Activated T-helper 1 cell treated with anti-CD3 and anti-CD28 coated beads, Interleukin-12 subunit alpha, Interleukin-12 subunit beta, Interleukin-2, Interleukin-4 antibody, amounts not matched to agents 30 ng/mL and 10 ng/mL and 1 ng/mL, durations not matched to agents 14 hours and 24 hours and 36 hours (primary cell): Measurements from ENCODE around the gene GDF9. TPM values are rescaled to one million over a fixed set of nuclear protein-coding genes. Genes with fewer than 3 reads are reported as not detected.

Source experiments
- DNase-seq: peaks from one replicate; pipeline ENCODE4 v3.0.0; 2021; ENCODE audit warnings: low spot score
- H3K27ac Mint-ChIP-seq: one replicate; pipeline ENCODE4 v1.8.0; 2021; ENCODE audit warnings: mild to moderate bottlenecking, mixed read lengths
- H3K27me3 Mint-ChIP-seq: one replicate; pipeline ENCODE4 v1.8.0; 2022; ENCODE audit warnings: mild to moderate bottlenecking, moderate library complexity, mixed read lengths; ENCODE audit not compliant: insufficient read depth
- H3K36me3 Mint-ChIP-seq: one replicate; pipeline ENCODE4 v1.8.0; 2021; ENCODE audit warnings: low read depth, mixed read lengths
- H3K4me1 Mint-ChIP-seq: one replicate; pipeline ENCODE4 v1.8.0; 2021; ENCODE audit warnings: low read depth, mixed read lengths
- H3K4me3 Mint-ChIP-seq: one replicate; pipeline ENCODE4 v1.8.0; 2021; ENCODE audit warnings: mild to moderate bottlenecking, moderate library complexity, mixed read lengths
- H3K9me3 Mint-ChIP-seq: one replicate; pipeline ENCODE4 v1.8.0; 2021; ENCODE audit warnings: mixed read lengths
- intact Hi-C: fragments of 100-400 bp; cut with micrococcal nuclease; formaldehyde crosslinking; loops from one replicate; pipeline ENCODE4 v1.15.1; 2024
- total RNA-seq: library from RNA; stranded (reverse); gene quantifications from 2 replicates; pipeline ENCODE4 v1.2.3, GENCODE V29; 2022

Gene GDF9
- total RNA-seq, 1 donor from 2014 or later = 0.57 TPM

DNA sequence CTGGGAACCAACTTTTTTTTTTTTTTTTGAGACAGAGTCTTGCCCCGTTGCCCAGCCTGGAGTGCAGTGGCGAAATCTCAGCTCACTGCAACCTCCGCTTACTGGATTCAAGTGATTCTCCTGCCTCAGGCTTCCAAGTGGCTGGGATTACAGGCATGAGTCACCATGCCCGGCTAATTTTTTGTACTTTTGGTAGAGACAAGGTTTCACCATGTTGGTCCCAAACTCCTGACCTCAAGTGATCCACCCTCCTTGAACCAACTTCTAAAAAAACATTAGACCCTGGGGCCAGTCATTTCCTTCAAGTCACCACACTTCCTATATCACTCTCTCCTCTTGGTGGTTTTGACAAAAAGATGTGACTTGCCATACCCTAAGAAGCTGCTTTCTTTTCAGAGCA, 25.0 kb downstream of the GDF9 start:
- H3K4me1 Mint-ChIP-seq = no peaks in the 10 kb centered on the region
- H3K4me3 Mint-ChIP-seq = no peak overlapping the region
- no peaks in the 10 kb centered on the region for H3K9me3 Mint-ChIP-seq
- peaks cover 2% of the 10 kb centered on the region for H3K27me3 Mint-ChIP-seq
- no peak overlapping the region for H3K27ac Mint-ChIP-seq
- no peak for DNase-seq
- H3K36me3 Mint-ChIP-seq = no peaks in the 10 kb centered on the region
- intact Hi-C loops = no loop called here

DNA sequence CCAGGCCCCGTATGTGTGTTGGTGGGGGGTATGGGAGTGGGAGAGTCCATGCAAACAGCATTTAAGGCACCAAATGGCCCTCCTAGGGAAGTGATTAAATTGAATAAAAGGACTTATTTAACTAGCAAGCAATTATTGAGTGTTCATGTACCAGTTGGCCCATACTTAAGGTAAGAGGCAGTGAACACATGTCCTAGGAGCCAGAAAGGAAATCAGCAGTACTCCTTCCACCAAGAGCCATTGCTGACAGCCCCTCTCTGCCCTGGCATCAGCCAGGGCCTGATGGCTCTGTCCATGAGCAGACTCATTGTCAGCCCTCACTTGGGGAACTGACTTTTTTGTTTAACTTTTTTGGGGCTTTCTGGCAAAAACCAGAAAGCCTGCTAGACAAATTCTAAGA, 25.4 kb downstream of the GDF9 start:
- Mint-ChIP-seq H3K36me3 (no peaks in the 10 kb centered on the region), H3K9me3 (no peaks in the 10 kb centered on the region), H3K4me3 (no peak overlapping the region), H3K27ac (no peak overlapping the region), H3K4me1 (no peaks in the 10 kb centered on the region), H3K27me3 (no peaks in the 10 kb centered on the region)
- intact Hi-C loops = no loop called here
- DNase-seq = no peak

DNA sequence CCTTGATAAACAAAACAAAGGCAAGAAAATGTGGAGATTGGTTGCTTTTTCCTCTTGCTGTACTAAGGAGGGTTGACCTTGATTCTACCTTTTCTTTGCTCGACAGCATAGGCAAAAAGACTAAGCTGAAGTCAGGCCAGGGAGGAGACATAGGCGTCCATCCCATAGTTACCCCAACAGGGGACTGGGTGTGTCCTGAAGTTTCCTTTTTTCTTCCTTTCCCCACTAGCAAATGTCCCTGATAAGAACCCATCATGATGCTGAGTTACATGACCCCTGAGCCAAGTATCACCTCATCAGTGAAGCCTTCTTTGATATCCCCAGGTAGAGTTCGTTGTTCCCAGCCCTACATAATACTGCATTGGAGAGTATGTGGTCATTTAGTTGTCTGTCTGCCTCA, 26.0 kb downstream of the GDF9 start:
- Mint-ChIP-seq H3K36me3 (no peaks in the 10 kb centered on the region), H3K27me3 (no peaks in the 10 kb centered on the region), H3K4me1 (no peaks in the 10 kb centered on the region), H3K9me3 (no peaks in the 10 kb centered on the region), H3K27ac (no peak overlapping the region), H3K4me3 (no peak overlapping the region)
- DNase-seq = no peak
- intact Hi-C loops = no loop called here

GRCh38 chr5:132839426-132840301, 26.6 kb downstream of the GDF9 start:
- H3K27me3 Mint-ChIP-seq = no peaks in the 10 kb centered on the region
- DNase-seq = no peak
- no peak overlapping the region for H3K27ac Mint-ChIP-seq
- H3K4me1 Mint-ChIP-seq = no peaks in the 10 kb centered on the region
- H3K4me3 Mint-ChIP-seq = no peak overlapping the region
- intact Hi-C loops = no loop called here
- H3K36me3 Mint-ChIP-seq = no peaks in the 10 kb centered on the region
- no peaks in the 10 kb centered on the region for H3K9me3 Mint-ChIP-seq

DNA sequence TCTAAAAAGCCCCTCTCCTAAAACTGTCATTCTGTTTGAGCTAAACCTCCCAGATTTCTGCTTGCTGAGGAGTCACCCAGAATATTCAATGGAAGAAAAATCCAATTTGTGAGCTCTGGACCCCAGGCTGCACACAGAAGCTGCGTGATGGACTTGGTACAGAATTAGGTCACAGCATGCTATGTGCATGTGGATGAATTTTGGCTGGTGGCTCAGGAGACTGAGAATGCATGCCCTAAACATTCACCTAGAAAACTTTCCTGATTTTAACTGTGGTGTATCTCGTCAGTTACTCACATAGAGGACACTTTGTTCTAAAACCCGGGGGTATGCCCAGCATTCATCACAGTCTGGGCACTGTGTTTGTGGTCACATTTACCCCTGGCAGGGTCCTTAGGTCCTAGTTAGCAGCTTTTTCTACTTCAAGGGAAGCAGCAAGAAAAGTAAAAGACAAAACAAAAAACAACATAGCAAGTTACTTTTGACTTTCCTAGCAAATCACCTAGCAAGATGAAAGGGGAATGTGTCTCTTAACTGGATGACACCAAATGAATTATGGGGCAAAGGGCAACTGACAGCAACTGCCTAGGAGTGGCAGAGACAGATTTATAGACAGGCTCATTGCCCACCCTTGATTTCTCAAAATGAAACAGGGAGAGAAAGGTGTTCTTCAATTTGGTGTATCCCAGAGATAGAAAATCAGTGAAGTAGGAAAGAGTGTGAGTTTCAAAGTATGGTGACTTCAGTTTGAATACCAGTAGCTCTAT, 27.6 kb downstream of the GDF9 start:
- no peaks in the 10 kb centered on the region for H3K27me3 Mint-ChIP-seq
- H3K36me3 Mint-ChIP-seq = no peaks in the 10 kb centered on the region
- intact Hi-C loops = no loop called here
- no peak overlapping the region for H3K27ac Mint-ChIP-seq
- H3K9me3 Mint-ChIP-seq = no peaks in the 10 kb centered on the region
- H3K4me3 Mint-ChIP-seq = no peak overlapping the region
- no peak for DNase-seq
- no peaks in the 10 kb centered on the region for H3K4me1 Mint-ChIP-seq

DNA sequence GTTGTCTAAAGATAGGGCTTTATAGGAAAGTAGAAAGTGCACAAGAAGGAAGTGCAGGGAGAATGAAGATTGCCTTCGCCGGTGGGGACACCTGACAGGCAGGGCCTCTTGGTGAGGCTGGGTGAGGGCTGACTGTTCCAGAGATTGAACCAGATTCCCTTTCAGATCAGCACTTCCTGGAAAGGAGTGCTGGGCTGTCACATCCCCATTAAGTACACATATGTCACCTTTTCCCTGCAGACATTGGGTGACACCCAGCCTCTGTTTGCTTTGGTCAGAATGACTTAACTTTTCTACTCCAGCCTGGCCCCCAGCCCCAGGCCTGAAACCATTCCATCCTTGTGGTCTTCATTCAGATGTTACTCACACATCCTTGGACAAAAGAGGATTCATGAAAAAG, 28.4 kb downstream of the GDF9 start:
- Mint-ChIP-seq H3K4me1 (no peaks in the 10 kb centered on the region), H3K9me3 (no peaks in the 10 kb centered on the region), H3K36me3 (no peaks in the 10 kb centered on the region), H3K27ac (no peak overlapping the region), H3K4me3 (no peak overlapping the region), H3K27me3 (peaks cover 6% of the 10 kb centered on the region)
- intact Hi-C loops = no loop called here
- DNase-seq = no peak

DNA sequence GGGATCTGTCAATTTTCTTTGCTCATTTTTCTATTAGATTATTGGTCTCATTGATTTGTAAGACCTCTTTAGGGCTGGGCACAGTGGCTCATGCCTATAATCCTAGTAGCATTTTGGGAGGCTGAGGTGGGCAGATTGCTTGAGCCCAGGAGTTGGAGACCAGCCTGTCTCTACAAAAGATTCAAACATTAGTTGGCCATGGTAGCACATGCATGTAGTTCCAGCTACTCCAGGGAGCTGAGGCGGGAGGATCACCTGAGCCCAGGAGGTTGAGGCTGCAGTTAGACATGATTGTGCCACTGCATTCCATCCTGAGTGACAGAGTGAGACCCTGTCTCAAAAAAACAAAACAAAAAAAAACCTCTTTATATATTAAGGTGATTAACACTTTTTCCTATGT, 29.4 kb downstream of the GDF9 start:
- intact Hi-C loops = no loop called here

DNA sequence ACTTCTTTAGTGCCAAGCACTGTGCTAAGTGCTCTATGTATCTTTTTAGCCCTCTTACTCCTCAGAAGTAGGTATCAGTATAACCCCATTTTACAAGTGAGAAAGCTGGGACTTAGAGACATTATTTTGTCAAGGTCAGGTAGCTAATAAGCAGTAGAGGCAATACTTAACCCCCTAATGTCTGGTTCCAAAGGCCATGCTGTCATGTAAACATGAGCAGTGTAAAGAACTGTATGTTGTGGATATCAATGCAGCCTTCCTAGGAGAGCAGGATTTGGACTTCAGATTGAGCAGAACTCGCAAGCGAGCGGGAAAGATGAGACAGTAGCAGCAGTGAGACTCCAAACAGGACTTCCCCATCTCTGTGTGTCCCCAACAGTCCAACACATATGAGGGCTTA, 32.2 kb downstream of the GDF9 start:
- Mint-ChIP-seq H3K27ac (no peak overlapping the region), H3K27me3 (peaks cover 25% of the 10 kb centered on the region), H3K36me3 (peaks cover 2% of the 10 kb centered on the region), H3K4me3 (no peak overlapping the region), H3K4me1 (peaks cover 16% of the 10 kb centered on the region), H3K9me3 (no peaks in the 10 kb centered on the region)
- intact Hi-C loops = no loop called here
- no peak for DNase-seq

More for the DNA sequence above, 29.4 kb downstream of the GDF9 start:
- Mint-ChIP-seq H3K9me3 (no peaks in the 10 kb centered on the region), H3K36me3 (no peaks in the 10 kb centered on the region), H3K4me1 (no peaks in the 10 kb centered on the region), H3K27me3 (peaks cover 9% of the 10 kb centered on the region), H3K4me3 (no peak overlapping the region), H3K27ac (no peak overlapping the region)
- no peak for DNase-seq

- H3K27ac Mint-ChIP-seq = no peak overlapping the region
- peaks cover 2% of the 10 kb centered on the region for H3K36me3 Mint-ChIP-seq
- peak overlapping the region; percentile 50 for H3K4me3 Mint-ChIP-seq
- H3K9me3 Mint-ChIP-seq = no peaks in the 10 kb centered on the region
- intact Hi-C loops = no loop called here
- peaks cover 21% of the 10 kb centered on the region for H3K4me1 Mint-ChIP-seq
- H3K27me3 Mint-ChIP-seq = peaks cover 38% of the 10 kb centered on the region
- no peak for DNase-seq
Measured at GRCh38 chr5:132832612-132833011, 33.7 kb downstream of the GDF9 start.

DNA sequence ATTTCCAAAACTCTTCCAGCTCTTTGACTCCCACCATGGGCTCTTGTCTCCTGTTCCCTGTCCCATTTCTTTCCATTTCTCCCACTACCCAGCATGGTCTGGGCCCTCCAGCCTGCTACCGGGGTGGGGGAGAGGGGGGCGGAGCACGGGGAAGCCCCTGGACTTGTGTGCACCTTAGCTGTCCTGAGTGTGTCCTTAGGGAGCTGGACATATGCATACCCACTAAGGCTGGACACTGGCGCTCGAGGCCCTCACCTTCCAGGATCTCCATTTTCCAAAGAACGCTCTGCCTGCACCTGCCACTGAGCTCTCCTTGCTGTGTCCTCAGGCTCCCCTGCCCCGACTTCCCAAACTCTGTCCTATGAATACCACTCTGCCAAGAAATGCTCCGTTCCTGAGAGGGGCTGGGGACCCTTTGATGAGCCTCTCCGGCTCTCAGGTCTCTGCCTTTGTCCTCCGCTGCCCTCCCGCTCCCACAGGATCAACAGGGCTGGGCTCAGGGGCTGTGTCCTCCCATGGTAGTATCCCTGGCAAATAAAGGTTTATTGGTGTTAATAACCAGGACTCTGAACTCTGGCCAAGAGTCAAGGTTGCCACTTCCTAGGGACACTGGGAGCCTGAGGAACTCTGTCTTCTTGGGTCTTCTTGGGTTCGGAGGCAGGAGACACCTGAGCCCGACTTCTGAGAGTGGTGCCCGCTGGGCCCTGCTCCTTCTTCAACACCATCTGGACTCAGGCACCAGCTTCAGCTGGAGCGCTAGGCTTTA, 35.0 kb downstream of the GDF9 start:
- H3K4me1 Mint-ChIP-seq = peaks cover 24% of the 10 kb centered on the region
- no peaks in the 10 kb centered on the region for H3K9me3 Mint-ChIP-seq
- H3K36me3 Mint-ChIP-seq = peaks cover 4% of the 10 kb centered on the region
- peak overlapping the region; percentile 79 for H3K4me3 Mint-ChIP-seq
- peaks cover 50% of the 10 kb centered on the region for H3K27me3 Mint-ChIP-seq
- peak overlapping the region; percentile 71 for H3K27ac Mint-ChIP-seq
- intact Hi-C loops = no loop called here
- no peak for DNase-seq

GRCh38 chr5:132830436-132831094, 35.7 kb downstream of the GDF9 start, which contains the start of gene SHROOM1:
Gene SHROOM1 (minus strand): TSS chr5:132830647. CDS start chr5:132826140, 4,507 bp downstream.
- Mint-ChIP-seq H3K36me3 (peaks cover 4% of the 10 kb centered on the region), H3K27ac (peak within 1 kb of the TSS; percentile 79), H3K4me3 (peak within 1 kb of the TSS; percentile 85), H3K9me3 (no peaks in the 10 kb centered on the region), H3K27me3 (peaks cover 55% of the 10 kb centered on the region), H3K4me1 (peaks cover 27% of the 10 kb centered on the region)
- DNase-seq = peak; percentile 20
- intact Hi-C loops = loop anchor here (1.0 kb wide), 2 partner anchors 36 to 53 kb away; partner anchors contain the start of genes GDF9 and UQCRQ

DNA sequence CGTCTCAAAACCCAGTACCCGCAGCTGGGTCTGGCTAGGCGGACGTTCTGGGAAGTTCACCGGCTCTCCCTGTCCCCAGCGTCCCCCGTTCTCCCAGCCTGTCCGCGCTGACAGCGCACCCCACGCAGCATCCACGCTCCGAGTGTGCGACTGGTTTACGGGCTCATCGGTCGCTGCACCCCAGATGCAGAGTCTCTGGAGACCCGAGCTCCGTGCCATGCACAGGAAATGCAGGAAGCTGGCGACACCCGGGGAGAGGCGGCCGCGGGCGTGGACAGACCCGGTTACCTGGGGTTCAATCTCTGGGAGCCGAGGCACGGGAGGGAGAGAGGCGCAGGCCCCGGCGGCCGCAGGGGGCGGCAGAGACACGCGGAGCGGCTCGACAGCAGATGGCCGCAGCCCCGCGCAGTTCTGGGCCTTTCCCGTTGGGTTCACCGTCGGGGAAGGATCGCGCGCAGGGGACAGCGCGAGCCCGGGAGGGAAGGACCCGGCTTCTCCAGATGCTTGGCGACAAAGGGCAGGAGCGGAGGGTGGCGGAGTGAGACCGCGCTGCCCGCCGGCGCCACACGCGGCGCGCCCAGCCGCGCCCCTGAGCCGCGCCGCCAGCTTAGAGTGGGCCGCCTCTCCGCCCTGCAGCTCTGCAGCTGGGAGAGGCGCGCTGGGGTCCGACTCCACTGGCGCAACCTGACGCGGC, 36.4 kb downstream of the GDF9 start:
- Mint-ChIP-seq H3K27me3 (peaks cover 56% of the 10 kb centered on the region), H3K9me3 (no peaks in the 10 kb centered on the region), H3K4me1 (peaks cover 31% of the 10 kb centered on the region), H3K27ac (peak overlapping the region; percentile 79), H3K36me3 (peaks cover 4% of the 10 kb centered on the region), H3K4me3 (peak overlapping the region; percentile 85)
- DNase-seq = peak; percentile 66
- intact Hi-C loops = loop anchor here (1.0 kb wide), 2 partner anchors 36 to 53 kb away; partner anchors contain the start of genes GDF9 and UQCRQ
